Measurements from ENCODE around the gene KHDRBS2.

DNA sequence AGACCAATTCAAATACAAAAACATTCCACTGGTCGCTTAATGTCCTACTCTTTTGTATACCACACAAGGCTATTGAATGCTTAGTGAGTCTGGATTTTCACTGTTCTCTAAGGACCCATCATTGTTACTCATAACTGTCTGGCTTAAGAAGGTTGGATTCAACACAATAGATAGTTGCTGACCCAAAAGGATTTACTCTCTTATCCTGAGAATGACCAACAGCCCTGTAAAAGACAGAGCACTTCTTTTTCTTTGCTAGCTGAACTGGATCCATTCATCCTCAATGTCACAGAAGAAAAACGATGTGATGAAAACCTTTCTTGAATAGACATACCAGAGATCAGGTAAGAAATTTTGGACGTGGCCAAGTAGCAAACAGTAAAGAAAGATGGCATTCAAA, 645.6 kb downstream of the KHDRBS2 start:
- no peak for TF ChIP-seq CTCF (IDR thresholded peaks at IDR 0.05; ENCODE audit: insufficient read depth, low read length, poor library complexity, severe bottlenecking)
- no peak for TF ChIP-seq EZH2phosphoT487 (conservative IDR thresholded peaks at IDR 0.05; ENCODE audit: low read length)
